ENCODE results near the gene RNF31.

RNF31 gene

GRCh38 chr14:24117179-24117578, 30.1 kb upstream of the RNF31 start:
- DNase-seq, result no peak

GRCh38 chr14:24119691-24120090, 27.6 kb upstream of the RNF31 start:
- DNase-seq, result no peak

GRCh38 chr14:24121210-24121609, 26.1 kb upstream of the RNF31 start:
- DNase-seq, result no peak

- no peak for DNase-seq
Measured at GRCh38 chr14:24122416-24122815, 24.9 kb upstream of the RNF31 start.

GRCh38 chr14:24122898-24123297, 24.4 kb upstream of the RNF31 start:
- no peak for DNase-seq

GRCh38 chr14:24123424-24124417, 23.6 kb upstream of the RNF31 start:
- no peak for DNase-seq

GRCh38 chr14:24126939-24127338, 20.4 kb upstream of the RNF31 start:
- no peak for DNase-seq

GRCh38 chr14:24127673-24128072, 19.6 kb upstream of the RNF31 start:
- no peak for DNase-seq

GRCh38 chr14:24129410-24129998, 17.8 kb upstream of the RNF31 start:
- DNase-seq, result no peak

GRCh38 chr14:24130380-24130716, 16.9 kb upstream of the RNF31 start, which contains the start of gene FITM1:
TSS of gene FITM1 (plus strand) at chr14:24130659. CDS start at chr14:24131564, 905 bp downstream.
- DNase-seq, result no peak

- no peak for DNase-seq
Measured at GRCh38 chr14:24130717-24131548, 16.4 kb upstream of the RNF31 start.

- DNase-seq, result no peak
Measured at GRCh38 chr14:24131549-24131966, 15.7 kb upstream of the RNF31 start.

GRCh38 chr14:24132061-24132685, 15.1 kb upstream of the RNF31 start:
- peak; percentile 45 for DNase-seq

- DNase-seq, result no peak
Measured at GRCh38 chr14:24132976-24133375, 14.3 kb upstream of the RNF31 start.

GRCh38 chr14:24133735-24134134, 13.6 kb upstream of the RNF31 start:
- DNase-seq, result no peak

- peak; percentile 43 for DNase-seq
Measured at GRCh38 chr14:24135584-24135833, 11.8 kb upstream of the RNF31 start.

GRCh38 chr14:24135834-24136683, 11.2 kb upstream of the RNF31 start, which contains the start of gene PSME1:
TSS of gene PSME1 (plus strand) at chr14:24136194. CDS start at chr14:24136263, 69 bp downstream.
- DNase-seq, result peak; percentile 97

- DNase-seq, result peak; percentile 49
Measured at GRCh38 chr14:24136684-24137528, 10.4 kb upstream of the RNF31 start.

GRCh38 chr14:24137529-24138395, 9.5 kb upstream of the RNF31 start:
- no peak for DNase-seq

All from stimulated activated CD8-positive, alpha-beta memory T cell treated with anti-CD3 and anti-CD28 coated beads, Interleukin-4, amount 100 ng/mL, for 48 hours (primary cell).